Sigmoid colon (tissue), 4 donors: ENCODE data around the gene IMMP2L.

Source experiments
- EP300 ChIP-seq, 4 donors: sonication (generic); formaldehyde crosslinking; IDR thresholded peaks; one replicate each; pipeline ENCODE4 v1.6.1; 2017; ENCODE audit warnings: antibody characterized with exemption in 4 of 4
- POLR2A ChIP-seq, 2 donors: fragments of 450-650 bp; IDR thresholded peaks; one replicate each; pipeline ENCODE4 v1.6.1; 2016; ENCODE audit warnings: antibody characterized with exemption in 2 of 2, mild to moderate bottlenecking in 2 of 2, moderate library complexity in 2 of 2
- POLR2AphosphoS5 ChIP-seq, 4 donors: sonication (generic); formaldehyde crosslinking; IDR thresholded peaks; one replicate each; pipeline ENCODE4 v1.6.1; 2017; ENCODE audit warnings: antibody characterized with exemption in 4 of 4
- TF ChIP-seq, protein P1 (sequence below), 4 experiments: fragments of 450-650 bp in 3 of 4; fragments of 200-600 bp in 1 of 4; IDR thresholded peaks; one replicate each; pipeline ENCODE4 v1.5.1; 2016 to 2019; ENCODE audit warnings: antibody characterized with exemption in 4 of 4, mild to moderate bottlenecking in 3 of 4, moderate library complexity in 2 of 4

GRCh38 chr7:111190804-111191203 is 371.5 kb downstream of the IMMP2L start:
- TF ChIP-seq POLR2AphosphoS5 (IDR thresholded peaks at IDR 0.05) (no peak), EP300 (IDR thresholded peaks at IDR 0.05) (no peak), POLR2A (IDR thresholded peaks at IDR 0.05) (no peak)
- TF ChIP-seq, protein P1, sequence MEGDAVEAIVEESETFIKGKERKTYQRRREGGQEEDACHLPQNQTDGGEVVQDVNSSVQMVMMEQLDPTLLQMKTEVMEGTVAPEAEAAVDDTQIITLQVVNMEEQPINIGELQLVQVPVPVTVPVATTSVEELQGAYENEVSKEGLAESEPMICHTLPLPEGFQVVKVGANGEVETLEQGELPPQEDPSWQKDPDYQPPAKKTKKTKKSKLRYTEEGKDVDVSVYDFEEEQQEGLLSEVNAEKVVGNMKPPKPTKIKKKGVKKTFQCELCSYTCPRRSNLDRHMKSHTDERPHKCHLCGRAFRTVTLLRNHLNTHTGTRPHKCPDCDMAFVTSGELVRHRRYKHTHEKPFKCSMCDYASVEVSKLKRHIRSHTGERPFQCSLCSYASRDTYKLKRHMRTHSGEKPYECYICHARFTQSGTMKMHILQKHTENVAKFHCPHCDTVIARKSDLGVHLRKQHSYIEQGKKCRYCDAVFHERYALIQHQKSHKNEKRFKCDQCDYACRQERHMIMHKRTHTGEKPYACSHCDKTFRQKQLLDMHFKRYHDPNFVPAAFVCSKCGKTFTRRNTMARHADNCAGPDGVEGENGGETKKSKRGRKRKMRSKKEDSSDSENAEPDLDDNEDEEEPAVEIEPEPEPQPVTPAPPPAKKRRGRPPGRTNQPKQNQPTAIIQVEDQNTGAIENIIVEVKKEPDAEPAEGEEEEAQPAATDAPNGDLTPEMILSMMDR (IDR thresholded peaks at IDR 0.05): no peak
